ENCODE measurements around the gene RASAL3.

Gene RASAL3

GRCh38 chr19:15432629-15433518, 31.5 kb downstream of the RASAL3 start:
- DNase-seq (ENCODE audit: low read depth) = peak; percentile 86

- DNase-seq (ENCODE audit: low read depth) = no peak
Observed at GRCh38 chr19:15432018-15432494, 32.3 kb downstream of the RASAL3 start.

- no peak for DNase-seq (ENCODE audit: low read depth)
Observed at GRCh38 chr19:15431396-15432017, 32.8 kb downstream of the RASAL3 start.

DNA sequence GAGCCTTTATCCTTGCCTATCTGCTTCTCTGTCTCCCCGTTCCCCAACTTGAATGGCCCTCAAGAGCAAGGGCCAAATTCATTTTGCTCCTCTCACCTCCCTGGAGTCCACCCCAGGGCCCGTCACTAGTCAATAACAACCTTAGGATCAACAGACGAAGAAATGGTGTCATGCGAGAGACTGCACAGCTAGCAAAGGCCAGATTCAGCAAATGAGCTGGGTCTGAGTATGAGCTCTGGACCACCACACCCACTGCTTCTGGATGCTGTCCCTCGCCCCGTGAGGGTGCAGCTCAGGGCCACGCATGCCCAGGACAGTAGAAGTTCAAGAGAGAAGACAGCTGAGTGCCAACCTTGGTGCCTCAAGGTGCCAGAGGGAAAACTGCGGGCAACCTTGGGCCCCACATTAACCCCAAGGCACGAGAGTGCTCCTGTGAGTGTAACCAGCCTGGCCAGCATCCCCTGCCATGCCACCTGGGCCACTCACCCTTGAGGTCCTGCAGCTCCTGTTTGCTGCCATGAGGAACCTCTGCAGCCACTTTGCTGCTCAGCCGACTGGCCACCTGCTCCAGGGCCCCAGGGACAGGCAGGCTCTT, 33.7 kb downstream of the RASAL3 start:
- DNase-seq (ENCODE audit: low read depth) = no peak

GRCh38 chr19:15429825-15430467, 34.4 kb downstream of the RASAL3 start:
- no peak for DNase-seq (ENCODE audit: low read depth)

- DNase-seq (ENCODE audit: low read depth) = no peak
Observed at GRCh38 chr19:15428956-15429824, 35.2 kb downstream of the RASAL3 start.

DNA sequence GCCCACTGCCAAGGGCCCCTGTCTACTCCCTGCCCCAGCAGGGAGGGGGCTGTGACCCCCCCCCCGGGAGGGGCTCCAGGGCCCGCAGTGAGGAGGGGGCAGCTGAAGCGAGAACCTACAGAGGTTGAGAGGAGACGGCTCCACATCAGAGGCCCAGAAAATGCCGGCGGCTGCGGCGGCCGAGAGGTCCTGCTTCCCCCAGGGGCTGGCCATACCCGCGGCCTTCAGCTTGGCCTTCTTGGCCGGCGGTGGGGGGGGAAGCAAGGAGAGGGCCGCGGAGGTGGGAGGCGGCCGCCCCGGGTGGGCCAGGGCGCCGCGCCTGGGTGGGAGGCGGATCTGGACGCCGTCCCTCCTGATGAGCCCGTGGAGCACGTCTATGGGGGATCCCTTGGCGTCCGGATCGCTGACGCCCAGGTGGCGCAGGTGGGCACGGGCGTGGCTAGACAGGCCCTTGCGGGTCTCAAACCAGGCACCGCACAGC, 36.3 kb downstream of the RASAL3 start:
- DNase-seq (ENCODE audit: low read depth) = no peak

DNA sequence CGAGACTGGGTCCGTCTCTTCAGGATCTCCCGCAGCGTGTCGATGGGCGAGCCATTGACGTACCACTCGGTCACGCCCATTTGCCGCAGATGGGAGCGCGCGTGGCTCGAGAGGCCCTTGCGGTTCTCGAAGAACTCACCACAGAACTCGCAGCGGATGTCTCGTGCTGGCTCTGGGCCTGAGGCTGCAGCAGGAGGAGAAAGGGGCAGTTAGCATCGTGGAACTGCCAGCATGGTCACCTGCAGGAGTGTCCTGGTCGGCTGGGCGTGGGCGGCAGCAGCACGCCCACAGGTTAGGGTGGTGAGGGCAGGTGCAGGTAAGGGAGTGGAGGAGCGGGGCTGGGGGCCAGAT, 37.0 kb downstream of the RASAL3 start:
- no peak for DNase-seq (ENCODE audit: low read depth)

GRCh38 chr19:15426485-15427349, 37.6 kb downstream of the RASAL3 start:
- no peak for DNase-seq (ENCODE audit: low read depth)

- DNase-seq (ENCODE audit: low read depth) = no peak
Observed at GRCh38 chr19:15425321-15425950, 38.9 kb downstream of the RASAL3 start.

DNA sequence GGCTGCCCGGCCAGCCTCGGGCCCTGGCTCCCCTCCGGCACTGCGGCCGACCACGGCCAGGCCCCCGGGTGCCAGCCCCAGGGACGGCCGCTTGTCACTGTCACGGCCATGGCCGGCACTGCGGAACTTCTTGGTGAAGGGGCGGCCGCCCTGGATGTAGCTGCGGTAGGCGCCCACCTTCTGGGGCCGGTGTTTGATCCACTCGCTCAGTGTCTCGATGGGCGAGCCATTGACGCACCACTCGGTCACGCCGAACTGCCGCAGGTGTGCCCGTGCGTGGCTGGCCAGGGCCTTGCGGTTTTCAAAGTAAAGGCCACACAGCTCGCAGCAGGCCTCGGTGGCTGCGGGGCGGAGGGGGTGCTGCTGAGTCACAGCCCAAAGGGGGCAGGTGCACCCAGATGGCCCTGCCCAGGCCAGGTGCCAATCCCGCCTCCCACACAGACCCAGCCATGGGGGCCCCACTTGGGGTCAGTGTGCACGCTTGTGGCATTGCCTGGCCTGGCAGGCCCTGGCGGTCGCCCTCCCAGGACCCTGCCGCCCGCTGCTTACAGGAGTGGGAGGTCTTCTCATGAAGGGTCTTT, 39.6 kb downstream of the RASAL3 start:
- no peak for DNase-seq (ENCODE audit: low read depth)

DNA sequence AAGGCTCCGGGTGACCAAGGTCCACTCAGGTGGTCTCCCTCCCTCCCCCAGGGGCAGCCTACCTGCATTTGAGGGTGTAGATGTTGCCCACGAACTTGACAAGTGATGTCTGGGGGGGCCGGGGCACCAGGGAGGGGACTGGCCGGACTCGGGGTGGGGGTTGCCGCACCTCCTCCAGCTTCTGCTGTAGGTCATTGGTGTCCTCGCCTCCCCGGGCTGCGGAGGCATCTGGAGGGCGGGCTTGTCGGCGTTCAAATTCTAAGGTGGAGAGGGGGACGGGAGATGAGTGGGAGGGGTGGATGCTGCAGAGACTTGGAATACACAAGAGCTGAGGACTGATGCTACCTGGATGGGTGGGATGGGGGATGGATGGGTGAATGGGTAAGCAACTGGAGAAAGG, 40.2 kb downstream of the RASAL3 start:
- DNase-seq (ENCODE audit: low read depth) = no peak

DNA sequence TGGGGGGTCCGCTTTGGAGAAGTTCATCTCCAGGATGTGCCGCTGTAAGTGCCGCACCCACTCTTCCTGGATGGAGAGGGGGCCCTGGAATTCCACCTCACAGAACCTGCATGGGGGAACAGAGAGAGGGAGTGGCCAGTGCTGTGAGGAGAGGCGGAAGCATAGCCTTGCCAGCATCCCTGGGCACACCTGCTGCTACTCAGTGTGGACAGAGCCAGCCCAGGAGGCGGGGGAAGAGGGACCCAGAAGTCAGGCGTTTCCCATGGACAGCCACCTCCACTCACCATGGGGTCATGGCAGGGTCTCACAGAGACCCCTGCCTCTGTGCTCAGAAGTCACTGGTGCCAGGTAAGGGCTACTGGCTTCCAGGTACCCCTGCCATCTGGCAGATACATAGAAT, 41.2 kb downstream of the RASAL3 start:
- DNase-seq (ENCODE audit: low read depth) = no peak

GRCh38 chr19:15422296-15423075, 41.9 kb downstream of the RASAL3 start:
- DNase-seq (ENCODE audit: low read depth) = no peak

- no peak for DNase-seq (ENCODE audit: low read depth)
Observed at GRCh38 chr19:15421721-15422260, 42.6 kb downstream of the RASAL3 start.

GRCh38 chr19:15421136-15421695, 43.1 kb downstream of the RASAL3 start:
- no peak for DNase-seq (ENCODE audit: low read depth)

- no peak for DNase-seq (ENCODE audit: low read depth)
Observed at GRCh38 chr19:15419413-15420025, 44.8 kb downstream of the RASAL3 start.

All from T-helper 22 cell (primary cell).